ENCODE data around the gene HHLA2. TPM values are rescaled to one million over a fixed set of nuclear protein-coding genes. Genes with fewer than 3 reads are reported as not detected.
"Not testable (repeated sequence)": the region's sequence is repeated elsewhere in the genome, so short reads cannot be mapped to it uniquely, and the experiment has no call there.

Gene HHLA2
- total RNA-seq, 4 donors from 2014 or later: not detected

- 88 to 93% methylated on average over 4 of the region's 4 CpGs for WGBS, 2 donors (ENCODE audit: low coverage in 1 of 2)
- Histone ChIP-seq H3K4me1 (no peaks in the 10 kb centered on the region), H3K36me3 (no peaks in the 10 kb centered on the region), H3K27me3 (no peaks in the 10 kb centered on the region), H3K9me3 (no peaks in the 10 kb centered on the region), H3K4me3 (no peak overlapping the region), H3K27ac (no peak overlapping the region)
- TF ChIP-seq POLR2AphosphoS5 (IDR thresholded peaks at IDR 0.05) (no peak), POLR2A (IDR thresholded peaks at IDR 0.05) (no peak), EP300 (IDR thresholded peaks at IDR 0.05) (no peak)
- TF ChIP-seq, protein P1, sequence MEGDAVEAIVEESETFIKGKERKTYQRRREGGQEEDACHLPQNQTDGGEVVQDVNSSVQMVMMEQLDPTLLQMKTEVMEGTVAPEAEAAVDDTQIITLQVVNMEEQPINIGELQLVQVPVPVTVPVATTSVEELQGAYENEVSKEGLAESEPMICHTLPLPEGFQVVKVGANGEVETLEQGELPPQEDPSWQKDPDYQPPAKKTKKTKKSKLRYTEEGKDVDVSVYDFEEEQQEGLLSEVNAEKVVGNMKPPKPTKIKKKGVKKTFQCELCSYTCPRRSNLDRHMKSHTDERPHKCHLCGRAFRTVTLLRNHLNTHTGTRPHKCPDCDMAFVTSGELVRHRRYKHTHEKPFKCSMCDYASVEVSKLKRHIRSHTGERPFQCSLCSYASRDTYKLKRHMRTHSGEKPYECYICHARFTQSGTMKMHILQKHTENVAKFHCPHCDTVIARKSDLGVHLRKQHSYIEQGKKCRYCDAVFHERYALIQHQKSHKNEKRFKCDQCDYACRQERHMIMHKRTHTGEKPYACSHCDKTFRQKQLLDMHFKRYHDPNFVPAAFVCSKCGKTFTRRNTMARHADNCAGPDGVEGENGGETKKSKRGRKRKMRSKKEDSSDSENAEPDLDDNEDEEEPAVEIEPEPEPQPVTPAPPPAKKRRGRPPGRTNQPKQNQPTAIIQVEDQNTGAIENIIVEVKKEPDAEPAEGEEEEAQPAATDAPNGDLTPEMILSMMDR (IDR thresholded peaks at IDR 0.05): no peak
- ATAC-seq: no peak
Observed at GRCh38 chr3:108378153-108378951, 82.0 kb downstream of the HHLA2 start.

DNA sequence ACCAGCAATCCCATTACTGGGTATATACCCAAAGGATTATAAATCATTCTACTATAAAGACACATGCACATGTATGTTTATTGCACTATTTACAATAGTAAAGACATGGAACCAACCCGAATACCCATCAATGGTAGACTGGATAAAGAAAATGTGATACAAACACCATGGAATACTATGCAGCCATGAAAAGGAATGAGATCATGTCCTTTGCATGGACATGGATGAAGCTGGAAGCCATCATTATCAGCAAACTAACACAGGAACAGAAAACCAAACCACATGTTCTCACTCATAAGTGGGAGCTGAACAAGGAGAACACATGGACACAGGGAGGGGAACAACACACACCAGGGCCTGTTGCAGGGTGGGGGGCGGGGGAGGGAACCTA is 82.6 kb downstream of the HHLA2 start:
- H3K36me3 ChIP-seq, H3K27ac ChIP-seq, H3K27me3 ChIP-seq, H3K9me3 ChIP-seq, ATAC-seq, H3K4me1 ChIP-seq, H3K4me3 ChIP-seq: not testable (repeated sequence)
- WGBS, 2 donors (ENCODE audit: low coverage in 1 of 2): 79 to 90% methylated on average over 2 of the region's 2 CpGs

GRCh38 chr3:108380128-108380795 is 83.9 kb downstream of the HHLA2 start:
- Histone ChIP-seq H3K4me3 (no peak overlapping the region), H3K9me3 (no peaks in the 10 kb centered on the region), H3K27me3 (no peaks in the 10 kb centered on the region), H3K27ac (no peak overlapping the region), H3K4me1 (no peaks in the 10 kb centered on the region), H3K36me3 (no peaks in the 10 kb centered on the region)
- no peak for ATAC-seq
- 84 to 86% methylated on average over 2 to 7 of the region's 7 CpGs for WGBS, 2 donors (ENCODE audit: low coverage in 1 of 2)
- no peak for TF ChIP-seq POLR2AphosphoS5 (IDR thresholded peaks at IDR 0.05)
- TF ChIP-seq, protein P1 (IDR thresholded peaks at IDR 0.05): no peak

DNA sequence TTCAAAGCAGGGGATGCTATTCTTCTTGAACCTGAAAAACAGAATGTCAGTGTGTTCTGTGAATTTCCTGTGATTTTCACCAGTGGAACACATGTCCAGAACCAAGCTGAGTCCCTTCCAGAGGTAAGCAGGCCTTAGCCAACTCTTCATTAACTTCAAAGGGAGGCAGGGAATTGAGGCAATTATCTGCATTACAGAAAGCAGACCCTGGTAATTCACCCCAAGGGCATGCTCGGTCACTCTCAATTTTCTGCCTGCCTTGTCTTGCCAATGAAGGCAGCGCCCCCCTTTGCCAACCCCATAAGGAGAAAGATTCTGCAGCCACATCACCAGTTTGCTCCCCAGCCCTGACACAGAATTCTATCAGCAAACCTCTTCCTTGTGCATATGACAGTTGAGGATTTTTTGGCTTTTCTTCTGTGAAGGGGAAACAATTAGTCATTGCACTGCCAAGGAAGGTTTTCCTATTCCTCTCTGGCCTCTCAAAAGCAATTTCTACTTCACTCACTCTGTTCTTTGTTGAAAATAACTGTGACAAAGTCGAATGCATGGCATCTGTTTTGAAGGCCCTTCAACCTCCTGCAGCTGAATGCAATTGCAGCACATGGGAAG is 85.3 kb downstream of the HHLA2 start:
- no peak for TF ChIP-seq EP300 (IDR thresholded peaks at IDR 0.05)
- TF ChIP-seq, protein P1 (IDR thresholded peaks at IDR 0.05): no peak
- no peak for TF ChIP-seq POLR2A (IDR thresholded peaks at IDR 0.05)
- no peak for TF ChIP-seq POLR2AphosphoS5 (IDR thresholded peaks at IDR 0.05)
- ATAC-seq: no peak
- Histone ChIP-seq H3K4me3 (no peak overlapping the region), H3K36me3 (no peaks in the 10 kb centered on the region), H3K9me3 (no peaks in the 10 kb centered on the region), H3K27ac (no peak overlapping the region), H3K27me3 (no peaks in the 10 kb centered on the region), H3K4me1 (no peaks in the 10 kb centered on the region)
- 64 to 66% methylated on average over 3 of the region's 3 CpGs for WGBS, 2 donors (ENCODE audit: low coverage in 1 of 2)

DNA sequence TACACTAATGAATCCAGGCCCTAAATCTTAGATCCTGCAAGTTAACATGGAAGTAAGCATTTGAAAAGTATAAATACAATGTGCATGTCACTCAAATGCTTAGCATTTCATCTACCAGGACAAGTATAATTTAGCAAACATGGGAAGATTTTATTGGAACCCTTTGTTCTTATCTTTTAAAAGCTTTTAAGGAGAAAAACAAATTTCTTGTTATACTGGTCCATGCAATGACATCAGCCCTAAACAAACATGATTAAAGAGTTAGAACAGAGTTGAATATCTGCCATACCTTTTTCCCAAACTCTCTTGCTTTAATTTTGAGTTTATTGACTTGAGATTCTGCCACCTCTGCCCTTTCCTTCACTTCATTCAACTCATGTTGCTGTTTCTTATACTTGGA is 87.0 kb downstream of the HHLA2 start:
- ATAC-seq: no peak
- H3K4me1 ChIP-seq: no peaks in the 10 kb centered on the region
- H3K9me3 ChIP-seq: no peaks in the 10 kb centered on the region
- H3K36me3 ChIP-seq: no peaks in the 10 kb centered on the region
- no peak overlapping the region for H3K4me3 ChIP-seq
- no peaks in the 10 kb centered on the region for H3K27me3 ChIP-seq
- TF ChIP-seq POLR2A (IDR thresholded peaks at IDR 0.05): no peak
- TF ChIP-seq, protein P1 (IDR thresholded peaks at IDR 0.05): no peak
- no peak overlapping the region for H3K27ac ChIP-seq

All from gastroesophageal sphincter (tissue), 4 donors.